ENCODE results near the gene CHORDC1.

DNA sequence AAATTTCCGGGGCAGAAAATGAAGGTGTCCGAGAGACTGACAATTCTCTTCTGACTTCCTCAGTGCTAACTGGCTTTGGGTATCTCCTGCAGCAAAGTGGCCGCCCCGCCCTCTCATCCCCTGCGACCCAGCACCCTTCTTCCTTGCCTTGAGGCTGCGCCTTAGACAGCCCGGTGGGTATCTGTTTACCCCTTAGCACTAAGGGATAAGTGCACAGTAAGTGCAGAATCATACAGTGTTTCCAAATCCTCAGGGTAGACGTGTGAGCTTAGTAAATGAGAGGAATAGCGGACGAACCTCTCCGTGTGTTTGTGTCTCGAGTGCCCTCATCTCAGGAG, 368 bp upstream of the CHORDC1 start:
- TF ChIP-seq, protein P1, sequence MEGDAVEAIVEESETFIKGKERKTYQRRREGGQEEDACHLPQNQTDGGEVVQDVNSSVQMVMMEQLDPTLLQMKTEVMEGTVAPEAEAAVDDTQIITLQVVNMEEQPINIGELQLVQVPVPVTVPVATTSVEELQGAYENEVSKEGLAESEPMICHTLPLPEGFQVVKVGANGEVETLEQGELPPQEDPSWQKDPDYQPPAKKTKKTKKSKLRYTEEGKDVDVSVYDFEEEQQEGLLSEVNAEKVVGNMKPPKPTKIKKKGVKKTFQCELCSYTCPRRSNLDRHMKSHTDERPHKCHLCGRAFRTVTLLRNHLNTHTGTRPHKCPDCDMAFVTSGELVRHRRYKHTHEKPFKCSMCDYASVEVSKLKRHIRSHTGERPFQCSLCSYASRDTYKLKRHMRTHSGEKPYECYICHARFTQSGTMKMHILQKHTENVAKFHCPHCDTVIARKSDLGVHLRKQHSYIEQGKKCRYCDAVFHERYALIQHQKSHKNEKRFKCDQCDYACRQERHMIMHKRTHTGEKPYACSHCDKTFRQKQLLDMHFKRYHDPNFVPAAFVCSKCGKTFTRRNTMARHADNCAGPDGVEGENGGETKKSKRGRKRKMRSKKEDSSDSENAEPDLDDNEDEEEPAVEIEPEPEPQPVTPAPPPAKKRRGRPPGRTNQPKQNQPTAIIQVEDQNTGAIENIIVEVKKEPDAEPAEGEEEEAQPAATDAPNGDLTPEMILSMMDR (IDR thresholded peaks at IDR 0.05): no peak
- no peak for TF ChIP-seq POLR2A (IDR thresholded peaks at IDR 0.05)
